Natural killer cell (primary cell): ENCODE results near the gene PIK3R5. TPM values are rescaled to one million over a fixed set of nuclear protein-coding genes. Genes with fewer than 3 reads are reported as not detected.

Source experiments
- ATAC-seq, 3 donors: fragments of 150-1000 bp in 2 of 3; fragments of 200-7000 bp in 1 of 3; cut with Tn5 transposase; 1 replicate in 1 of 3; 2 replicates in 2 of 3; pipeline ENCODE4 v1.10.0; 2021; ENCODE audit warnings: mild to moderate bottlenecking in 2 of 3, moderate library complexity in 2 of 3
- DNase-seq, 2 donors: peaks; one replicate each; pipeline versions ENCODE4 v3.0.0 to v3.0.0-alpha.2; 2013 to 2021; ENCODE audit warnings: mixed read lengths in 1 of 2
- H3K27ac ChIP-seq: one replicate; pipeline ENCODE4 v1.5.1; 2013; ENCODE audit warnings: mild to moderate bottlenecking, low read length
- H3K27me3 ChIP-seq: one replicate; pipeline ENCODE4 v1.6.1; 2013; ENCODE audit warnings: low read length; ENCODE audit not compliant: control insufficient read depth, insufficient read depth
- H3K36me3 ChIP-seq: one replicate; pipeline ENCODE4 v1.6.1; 2013; ENCODE audit warnings: low read length; ENCODE audit not compliant: control insufficient read depth, insufficient read depth
- H3K4me1 ChIP-seq: one replicate; pipeline ENCODE4 v1.6.1; 2013; ENCODE audit warnings: low read length; ENCODE audit not compliant: control insufficient read depth, insufficient read depth
- H3K4me3 ChIP-seq: one replicate; pipeline ENCODE4 v1.5.1; 2013; ENCODE audit warnings: low read length
- H3K9me3 ChIP-seq: one replicate; pipeline ENCODE4 v1.6.1; 2013; ENCODE audit warnings: low read length; ENCODE audit not compliant: control insufficient read depth, insufficient read depth
- H3K27ac Mint-ChIP-seq, 2 donors: one replicate each; pipeline ENCODE4 v1.8.0; 2022; ENCODE audit warnings: mild to moderate bottlenecking in 2 of 2, mixed read lengths in 2 of 2, moderate library complexity in 1 of 2
- H3K27me3 Mint-ChIP-seq, 2 donors: one replicate each; pipeline ENCODE4 v1.8.0; 2022; ENCODE audit warnings: low read depth in 2 of 2, mixed read lengths in 2 of 2
- H3K36me3 Mint-ChIP-seq: one replicate; pipeline ENCODE4 v1.8.0; 2022; ENCODE audit warnings: mixed read lengths
- H3K4me1 Mint-ChIP-seq, 2 donors: one replicate each; pipeline ENCODE4 v1.8.0; 2022; ENCODE audit warnings: mixed read lengths in 2 of 2
- H3K4me3 Mint-ChIP-seq: one replicate; pipeline ENCODE4 v1.8.0; 2022; ENCODE audit warnings: mild to moderate bottlenecking, moderate library complexity, mixed read lengths
- H3K9me3 Mint-ChIP-seq, 2 donors: one replicate each; pipeline ENCODE4 v1.8.0; 2022; ENCODE audit warnings: mixed read lengths in 2 of 2
- CTCF ChIP-seq: fragments of 200-600 bp; IDR thresholded peaks from one replicate; pipeline ENCODE4 v1.8.0; 2022; ENCODE audit warnings: antibody characterized with exemption
- WGBS: methylation state at CpG from one replicate; pipeline ENCODE4 v1.1.7; 2013; ENCODE audit warnings: missing lambda C conversion rate; ENCODE audit not compliant: insufficient coverage; 5-methylcytosine and 5-hydroxymethylcytosine counted together
- intact Hi-C: fragments of 100-400 bp; cut with micrococcal nuclease; formaldehyde crosslinking; loops from one replicate; pipeline ENCODE4 v1.14.2; 2022
- total RNA-seq, 4 donors: library from RNA; stranded (reverse); fragments of 120-200 nt in 1 of 4; gene quantifications; one replicate each; pipeline versions ENCODE4 v1.2.3 to v1.2.4, GENCODE V29; 2013 to 2022

Gene PIK3R5
- total RNA-seq, 3 donors from 2014 or later (not counting 1 experiment from before 2014, with no cell fraction given): 254 to 364 (median 348) TPM

GRCh38 chr17:8836821-8837562 lies 128.5 kb downstream of the PIK3R5 start:
- H3K9me3 Mint-ChIP-seq: no peaks in the 10 kb centered on the region
- Histone ChIP-seq H3K4me3 (no peak overlapping the region), H3K27me3 (no peaks in the 10 kb centered on the region), H3K36me3 (no peaks in the 10 kb centered on the region), H3K4me1 (no peaks in the 10 kb centered on the region), H3K27ac (no peak overlapping the region), H3K9me3 (no peaks in the 10 kb centered on the region)
- H3K36me3 Mint-ChIP-seq: no peaks in the 10 kb centered on the region
- TF ChIP-seq CTCF: no peak
- intact Hi-C loops: no loop called here
- peaks cover 0 to 5% of the 10 kb centered on the region in 2 donors for H3K4me1 Mint-ChIP-seq
- WGBS: 94% methylated on average over 13 of the region's 15 CpGs
- ATAC-seq (no peak), DNase-seq (no peak)
- peaks cover 0 to 5% of the 10 kb centered on the region in 2 donors for H3K27me3 Mint-ChIP-seq
- H3K4me3 Mint-ChIP-seq: no peak overlapping the region
- no peak overlapping the region for H3K27ac Mint-ChIP-seq

- Histone ChIP-seq H3K27ac (no peak overlapping the region), H3K9me3 (no peaks in the 10 kb centered on the region), H3K4me3 (no peak overlapping the region), H3K27me3 (no peaks in the 10 kb centered on the region), H3K36me3 (no peaks in the 10 kb centered on the region), H3K4me1 (no peaks in the 10 kb centered on the region)
- ATAC-seq (no peak), DNase-seq (no peak)
- Mint-ChIP-seq H3K36me3 (no peaks in the 10 kb centered on the region), H3K4me1 (peaks cover 0 to 5% of the 10 kb centered on the region in 2 donors), H3K9me3 (no peaks in the 10 kb centered on the region), H3K27me3 (peaks cover 0 to 5% of the 10 kb centered on the region in 2 donors), H3K4me3 (no peak overlapping the region), H3K27ac (no peak overlapping the region)
- intact Hi-C loops: no loop called here
- no peak for TF ChIP-seq CTCF
- 96% methylated on average over 6 of the region's 6 CpGs for WGBS
These were observed 129.7 kb downstream of the PIK3R5 start for GRCh38 chr17:8835631-8836364.

- H3K9me3 ChIP-seq: no peaks in the 10 kb centered on the region
- DNase-seq (no peak), ATAC-seq (no peak)
- no peak overlapping the region for H3K27ac ChIP-seq
- Mint-ChIP-seq H3K27me3 (peaks cover 0 to 5% of the 10 kb centered on the region in 2 donors), H3K27ac (no peak overlapping the region), H3K9me3 (no peaks in the 10 kb centered on the region), H3K36me3 (no peaks in the 10 kb centered on the region), H3K4me1 (peaks cover 0 to 5% of the 10 kb centered on the region in 2 donors), H3K4me3 (no peak overlapping the region)
- WGBS: 92% methylated on average over 14 of the region's 14 CpGs
- TF ChIP-seq CTCF: no peak
- H3K27me3 ChIP-seq: no peaks in the 10 kb centered on the region
- no peaks in the 10 kb centered on the region for H3K4me1 ChIP-seq
- H3K36me3 ChIP-seq: no peaks in the 10 kb centered on the region
- intact Hi-C loops: no loop called here
- H3K4me3 ChIP-seq: no peak overlapping the region
These were observed 130.4 kb downstream of the PIK3R5 start for GRCh38 chr17:8835106-8835505.
